ENCODE measurements around the gene WDFY4.
A peak's percentile ranks its signal among the peaks of the same experiment; 100 is the strongest.

The WDFY4 gene, protein sequence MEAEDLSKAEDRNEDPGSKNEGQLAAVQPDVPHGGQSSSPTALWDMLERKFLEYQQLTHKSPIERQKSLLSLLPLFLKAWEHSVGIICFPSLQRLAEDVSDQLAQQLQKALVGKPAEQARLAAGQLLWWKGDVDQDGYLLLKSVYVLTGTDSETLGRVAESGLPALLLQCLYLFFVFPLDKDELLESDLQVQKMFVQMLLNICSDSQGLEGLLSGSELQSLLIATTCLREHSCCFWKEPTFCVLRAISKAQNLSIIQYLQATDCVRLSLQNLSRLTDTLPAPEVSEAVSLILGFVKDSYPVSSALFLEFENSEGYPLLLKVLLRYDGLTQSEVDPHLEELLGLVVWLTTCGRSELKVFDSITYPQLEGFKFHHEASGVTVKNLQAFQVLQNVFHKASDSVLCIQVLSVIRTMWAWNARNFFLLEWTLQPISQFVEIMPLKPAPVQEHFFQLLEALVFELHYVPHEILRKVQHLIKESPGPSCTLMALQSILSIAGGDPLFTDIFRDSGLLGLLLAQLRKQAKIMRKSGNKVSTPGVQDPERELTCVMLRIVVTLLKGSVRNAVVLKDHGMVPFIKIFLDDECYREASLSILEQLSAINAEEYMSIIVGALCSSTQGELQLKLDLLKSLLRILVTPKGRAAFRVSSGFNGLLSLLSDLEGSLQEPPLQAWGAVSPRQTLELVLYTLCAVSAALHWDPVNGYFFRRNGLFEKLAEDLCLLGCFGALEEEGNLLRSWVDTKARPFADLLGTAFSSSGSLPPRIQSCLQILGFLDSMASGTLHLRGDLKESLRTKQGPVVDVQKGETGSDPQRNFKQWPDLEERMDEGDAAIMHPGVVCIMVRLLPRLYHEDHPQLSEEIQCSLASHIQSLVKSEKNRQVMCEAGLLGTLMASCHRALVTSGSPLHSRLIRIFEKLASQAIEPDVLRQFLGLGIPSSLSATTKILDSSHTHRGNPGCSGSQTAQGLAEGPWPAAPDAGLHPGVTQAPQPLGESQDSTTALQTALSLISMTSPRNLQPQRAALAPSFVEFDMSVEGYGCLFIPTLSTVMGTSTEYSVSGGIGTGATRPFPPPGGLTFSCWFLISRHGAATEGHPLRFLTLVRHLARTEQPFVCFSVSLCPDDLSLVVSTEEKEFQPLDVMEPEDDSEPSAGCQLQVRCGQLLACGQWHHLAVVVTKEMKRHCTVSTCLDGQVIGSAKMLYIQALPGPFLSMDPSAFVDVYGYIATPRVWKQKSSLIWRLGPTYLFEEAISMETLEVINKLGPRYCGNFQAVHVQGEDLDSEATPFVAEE (N-terminal part only)

DNA sequence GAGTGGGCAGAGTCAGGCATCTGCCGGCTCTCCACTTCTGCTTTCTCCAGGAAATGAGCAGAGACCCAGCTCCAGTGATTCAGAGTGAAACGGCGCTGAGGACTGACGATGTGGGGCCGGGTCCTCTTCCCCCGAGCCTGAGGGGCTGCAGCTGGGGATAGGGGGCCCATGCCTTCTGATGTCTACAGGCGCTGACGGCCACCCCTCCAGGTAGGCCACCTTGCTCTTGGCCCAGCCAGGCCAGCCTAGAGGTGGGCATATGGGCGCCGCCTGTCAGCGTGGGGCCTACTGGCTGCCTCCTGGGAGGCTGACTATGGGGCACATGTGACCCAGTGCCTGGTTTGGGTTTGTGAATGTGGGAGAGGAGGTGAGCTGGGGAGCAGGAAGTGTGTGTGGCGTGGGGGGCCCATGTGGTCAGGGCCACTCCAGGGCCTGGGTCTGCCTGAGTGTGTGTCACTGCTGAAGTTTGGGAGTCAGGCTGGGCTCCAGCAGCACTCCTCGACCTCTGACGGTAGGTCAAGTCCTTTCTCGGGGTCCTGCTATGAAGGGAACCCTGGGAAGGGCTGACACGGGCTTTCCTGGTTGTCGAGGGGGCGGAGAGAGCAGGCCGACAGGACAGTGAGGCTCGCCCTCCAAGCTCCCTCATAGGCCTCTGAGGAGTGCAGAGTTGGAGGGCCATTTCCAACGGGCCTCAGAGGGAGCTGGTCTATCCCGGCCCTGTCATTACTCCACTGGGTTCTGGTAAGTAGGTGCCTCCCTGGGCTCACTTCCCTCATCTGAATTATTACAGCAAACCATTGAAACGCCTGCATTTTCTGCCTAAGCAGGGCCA, at the start of gene WDFY4:
WDFY4 (plus strand) TSS at position 82 of the 832 bp plus-strand sequence. CDS start 24,860 bp downstream, outside the sequence.
- Histone ChIP-seq H3K27ac (ENCODE audit: low read depth in 2 of 2, low read length in 2 of 2) (peak within 1 kb of the TSS; percentile 56 to 77), H3K4me1 (ENCODE audit: control insufficient read depth in 2 of 2, insufficient read depth in 2 of 2, low read length in 2 of 2) (peaks cover 0 to 4% of the 10 kb centered on the region in 2 donors), H3K27me3 (ENCODE audit: control insufficient read depth in 2 of 2, insufficient read depth in 2 of 2, low read length in 2 of 2) (no peaks in the 10 kb centered on the region), H3K36me3 (ENCODE audit: control insufficient read depth in 2 of 2, insufficient read depth in 2 of 2, low read length in 2 of 2) (no peaks in the 10 kb centered on the region), H3K4me3 (ENCODE audit: low read length in 2 of 2) (peak within 1 kb of the TSS in 1 of 2 donors; percentile 27), H3K9ac (ENCODE audit: low read depth in 1 of 2, low read length in 2 of 2) (peak within 1 kb of the TSS; percentile 24 to 56), H3K9me3 (ENCODE audit: control insufficient read depth in 2 of 2, low read length in 2 of 2) (no peaks in the 10 kb centered on the region)

DNA sequence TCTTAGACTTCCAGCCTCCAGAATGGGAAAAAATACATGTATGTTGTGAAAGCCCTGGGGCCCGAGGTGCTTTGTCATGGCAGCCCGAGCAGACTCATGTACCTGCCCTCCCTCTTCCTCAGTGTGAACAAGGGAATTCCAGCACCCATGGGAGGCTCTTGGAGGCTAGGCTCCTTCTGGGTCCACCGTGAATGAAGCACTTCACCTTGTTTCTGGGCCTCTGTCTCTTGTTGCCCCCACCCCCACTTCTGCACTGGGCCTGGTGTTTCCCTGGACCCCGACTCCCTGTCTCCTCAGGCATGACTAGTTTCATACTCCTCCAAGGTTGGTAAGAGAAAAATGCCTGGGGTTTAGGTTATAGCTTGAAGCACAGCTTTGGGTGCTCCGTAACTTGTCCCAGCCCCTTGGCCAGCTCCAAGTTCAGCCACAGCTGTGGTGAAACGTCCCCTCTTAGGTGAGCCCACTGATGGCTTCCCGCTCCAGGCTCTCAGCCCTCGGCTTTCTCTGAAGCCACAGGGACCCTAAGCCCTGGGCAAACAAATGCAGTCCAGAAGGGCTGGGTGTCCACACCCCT, 49.6 kb upstream of the WDFY4 start:
- Histone ChIP-seq H3K27ac (ENCODE audit: low read depth in 2 of 2, low read length in 2 of 2) (no peak overlapping the region), H3K4me1 (ENCODE audit: control insufficient read depth in 2 of 2, insufficient read depth in 2 of 2, low read length in 2 of 2) (peaks cover 3 to 10% of the 10 kb centered on the region in 2 donors), H3K27me3 (ENCODE audit: control insufficient read depth in 2 of 2, insufficient read depth in 2 of 2, low read length in 2 of 2) (peaks cover 0 to 7% of the 10 kb centered on the region in 2 donors), H3K9ac (ENCODE audit: low read depth in 1 of 2, low read length in 2 of 2) (no peak overlapping the region), H3K36me3 (ENCODE audit: control insufficient read depth in 2 of 2, insufficient read depth in 2 of 2, low read length in 2 of 2) (no peaks in the 10 kb centered on the region), H3K4me3 (ENCODE audit: low read length in 2 of 2) (no peak overlapping the region), H3K9me3 (ENCODE audit: control insufficient read depth in 2 of 2, low read length in 2 of 2) (no peaks in the 10 kb centered on the region)

DNA sequence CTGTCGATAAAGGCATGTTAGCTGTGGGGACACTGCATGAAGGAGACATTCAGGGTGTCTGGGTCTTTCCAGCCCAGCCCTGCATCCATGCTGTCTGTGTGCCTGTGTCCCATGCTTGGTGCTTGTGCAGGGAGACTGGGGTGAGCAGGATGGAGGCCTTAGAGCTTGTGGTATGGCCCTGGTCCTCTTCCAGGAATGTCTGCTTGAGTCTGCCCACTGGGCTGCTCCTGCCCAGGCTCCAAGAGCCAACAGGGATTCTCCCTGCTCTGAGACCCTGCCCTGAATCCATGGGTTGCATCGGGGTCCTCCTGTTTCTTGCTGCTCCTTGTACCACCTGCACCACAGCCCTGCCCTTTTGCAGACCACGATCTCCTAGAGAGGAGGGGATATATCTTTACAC, 48.4 kb upstream of the WDFY4 start:
- Histone ChIP-seq H3K9ac (ENCODE audit: low read depth in 1 of 2, low read length in 2 of 2) (no peak overlapping the region), H3K4me3 (ENCODE audit: low read length in 2 of 2) (no peak overlapping the region), H3K27ac (ENCODE audit: low read depth in 2 of 2, low read length in 2 of 2) (no peak overlapping the region), H3K9me3 (ENCODE audit: control insufficient read depth in 2 of 2, low read length in 2 of 2) (peaks cover 0 to 4% of the 10 kb centered on the region in 2 donors), H3K4me1 (ENCODE audit: control insufficient read depth in 2 of 2, insufficient read depth in 2 of 2, low read length in 2 of 2) (peaks cover 3 to 10% of the 10 kb centered on the region in 2 donors), H3K27me3 (ENCODE audit: control insufficient read depth in 2 of 2, insufficient read depth in 2 of 2, low read length in 2 of 2) (peaks cover 0 to 7% of the 10 kb centered on the region in 2 donors), H3K36me3 (ENCODE audit: control insufficient read depth in 2 of 2, insufficient read depth in 2 of 2, low read length in 2 of 2) (no peaks in the 10 kb centered on the region)

DNA sequence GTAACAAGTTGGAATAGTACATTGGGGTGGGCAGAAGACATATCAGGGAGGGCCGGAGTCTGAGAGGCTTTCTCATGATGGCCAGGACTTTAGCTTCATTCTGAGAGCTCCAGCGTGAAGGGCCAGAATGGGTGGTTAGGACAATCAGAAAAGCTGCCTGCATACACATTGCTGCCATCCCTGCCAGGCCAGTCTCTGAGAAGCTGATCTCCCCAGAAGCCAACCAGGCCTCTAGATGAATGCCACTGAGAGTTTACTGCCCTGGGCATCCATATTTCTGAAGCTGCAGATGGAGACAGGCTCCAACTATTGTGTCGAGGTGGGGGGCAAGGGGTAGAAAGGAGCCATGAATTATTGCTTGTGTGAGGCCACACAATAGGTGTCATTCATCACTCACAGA, 47.8 kb upstream of the WDFY4 start:
- no peak overlapping the region for H3K9ac ChIP-seq (ENCODE audit: low read depth in 1 of 2, low read length in 2 of 2)
- H3K27ac ChIP-seq (ENCODE audit: low read depth in 2 of 2, low read length in 2 of 2), result no peak overlapping the region
- peaks cover 0 to 4% of the 10 kb centered on the region in 2 donors for H3K9me3 ChIP-seq (ENCODE audit: control insufficient read depth in 2 of 2, low read length in 2 of 2)
- peaks cover 3 to 10% of the 10 kb centered on the region in 2 donors for H3K4me1 ChIP-seq (ENCODE audit: control insufficient read depth in 2 of 2, insufficient read depth in 2 of 2, low read length in 2 of 2)
- H3K36me3 ChIP-seq (ENCODE audit: control insufficient read depth in 2 of 2, insufficient read depth in 2 of 2, low read length in 2 of 2), result no peaks in the 10 kb centered on the region
- peaks cover 0 to 7% of the 10 kb centered on the region in 2 donors for H3K27me3 ChIP-seq (ENCODE audit: control insufficient read depth in 2 of 2, insufficient read depth in 2 of 2, low read length in 2 of 2)
- no peak overlapping the region for H3K4me3 ChIP-seq (ENCODE audit: low read length in 2 of 2)

DNA sequence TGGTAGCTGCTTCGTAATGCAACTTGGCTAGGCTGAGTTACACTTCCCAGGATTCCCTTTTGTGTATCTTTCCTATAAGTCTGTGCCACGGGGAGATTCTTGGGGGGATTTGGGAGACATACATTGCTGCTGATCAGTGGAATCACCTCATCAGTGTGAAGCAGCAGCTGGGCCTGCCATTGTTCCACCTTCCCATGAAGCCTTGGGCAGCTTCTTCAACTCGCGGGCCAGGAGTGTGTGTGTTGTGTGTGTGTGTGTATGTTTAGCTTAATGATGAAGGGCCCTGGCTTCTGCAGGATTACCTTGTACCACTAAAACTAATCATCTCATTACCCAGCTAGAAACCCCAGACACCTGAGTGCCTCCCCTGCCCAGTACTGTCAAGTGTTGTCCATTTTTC, 46.5 kb upstream of the WDFY4 start:
- H3K9ac ChIP-seq (ENCODE audit: low read depth in 1 of 2, low read length in 2 of 2), result no peak overlapping the region
- no peak overlapping the region for H3K4me3 ChIP-seq (ENCODE audit: low read length in 2 of 2)
- H3K9me3 ChIP-seq (ENCODE audit: control insufficient read depth in 2 of 2, low read length in 2 of 2), result peaks cover 0 to 4% of the 10 kb centered on the region in 2 donors
- H3K4me1 ChIP-seq (ENCODE audit: control insufficient read depth in 2 of 2, insufficient read depth in 2 of 2, low read length in 2 of 2), result peaks cover 3 to 10% of the 10 kb centered on the region in 2 donors
- no peaks in the 10 kb centered on the region for H3K36me3 ChIP-seq (ENCODE audit: control insufficient read depth in 2 of 2, insufficient read depth in 2 of 2, low read length in 2 of 2)
- no peak overlapping the region for H3K27ac ChIP-seq (ENCODE audit: low read depth in 2 of 2, low read length in 2 of 2)
- H3K27me3 ChIP-seq (ENCODE audit: control insufficient read depth in 2 of 2, insufficient read depth in 2 of 2, low read length in 2 of 2), result peaks cover 0 to 7% of the 10 kb centered on the region in 2 donors

DNA sequence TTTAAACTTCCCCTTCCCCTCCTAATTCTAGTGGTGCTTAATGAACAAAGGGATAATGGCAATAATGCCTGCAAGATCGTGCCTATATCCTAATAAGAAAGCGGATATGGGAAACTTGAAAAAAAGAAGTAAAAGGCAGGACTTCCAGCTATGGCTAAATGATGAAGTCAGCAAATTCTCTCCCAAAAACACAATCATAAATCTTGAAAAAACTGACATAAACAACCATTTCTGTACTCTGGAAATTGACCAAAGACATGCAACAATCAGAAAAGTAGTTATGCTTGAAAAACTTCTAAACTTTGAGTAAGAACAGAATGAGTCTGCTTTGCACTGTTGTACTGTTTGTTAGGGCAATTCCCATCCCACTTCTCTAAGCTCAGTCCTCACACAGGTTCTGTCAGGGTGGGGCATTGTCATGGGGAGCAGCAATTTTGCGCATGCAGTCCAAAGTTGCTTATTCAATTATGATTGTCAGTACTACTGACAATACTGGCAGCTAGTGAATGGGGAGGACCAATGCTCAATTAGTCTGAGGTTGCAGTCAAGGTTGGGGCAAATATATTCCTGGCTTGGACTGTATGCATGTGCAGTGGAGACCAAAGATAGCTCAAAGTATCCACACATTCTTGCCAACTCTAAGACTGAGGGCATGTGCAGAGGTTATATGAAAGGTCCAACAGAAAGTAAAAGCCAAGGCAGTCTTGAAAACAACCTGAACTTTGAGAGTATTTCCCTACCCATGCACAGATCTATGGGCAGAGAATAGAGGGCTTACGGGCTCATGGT, 45.7 kb upstream of the WDFY4 start:
- Histone ChIP-seq H3K27ac (ENCODE audit: low read depth in 2 of 2, low read length in 2 of 2) (no peak overlapping the region), H3K36me3 (ENCODE audit: control insufficient read depth in 2 of 2, insufficient read depth in 2 of 2, low read length in 2 of 2) (no peaks in the 10 kb centered on the region), H3K27me3 (ENCODE audit: control insufficient read depth in 2 of 2, insufficient read depth in 2 of 2, low read length in 2 of 2) (peaks cover 0 to 7% of the 10 kb centered on the region in 2 donors), H3K9me3 (ENCODE audit: control insufficient read depth in 2 of 2, low read length in 2 of 2) (peaks cover 0 to 4% of the 10 kb centered on the region in 2 donors), H3K4me3 (ENCODE audit: low read length in 2 of 2) (no peak overlapping the region), H3K4me1 (ENCODE audit: control insufficient read depth in 2 of 2, insufficient read depth in 2 of 2, low read length in 2 of 2) (peaks cover 0 to 6% of the 10 kb centered on the region in 2 donors), H3K9ac (ENCODE audit: low read depth in 1 of 2, low read length in 2 of 2) (no peak overlapping the region)

DNA sequence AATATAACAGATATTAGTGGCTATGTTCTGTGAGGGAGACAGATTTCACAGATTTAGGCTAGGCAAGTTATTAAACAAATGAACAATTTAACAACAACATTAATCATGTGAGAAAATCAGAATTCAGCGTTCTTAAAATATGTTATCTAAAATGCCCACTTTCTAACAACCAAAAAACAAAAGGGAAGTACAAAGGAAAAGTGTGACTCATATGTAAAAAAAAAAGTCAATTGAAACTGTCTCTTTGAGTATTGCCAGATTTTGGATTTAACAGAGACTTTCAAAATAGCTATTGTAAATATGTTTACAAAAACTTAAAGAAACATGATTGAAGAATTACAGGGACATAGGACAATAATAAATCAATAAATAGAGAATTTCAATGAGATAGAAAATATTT, 45.0 kb upstream of the WDFY4 start:
- peaks cover 0 to 2% of the 10 kb centered on the region in 2 donors for H3K4me1 ChIP-seq (ENCODE audit: control insufficient read depth in 2 of 2, insufficient read depth in 2 of 2, low read length in 2 of 2)
- H3K27ac ChIP-seq (ENCODE audit: low read depth in 2 of 2, low read length in 2 of 2), result no peak overlapping the region
- peaks cover 0 to 7% of the 10 kb centered on the region in 2 donors for H3K27me3 ChIP-seq (ENCODE audit: control insufficient read depth in 2 of 2, insufficient read depth in 2 of 2, low read length in 2 of 2)
- no peak overlapping the region for H3K4me3 ChIP-seq (ENCODE audit: low read length in 2 of 2)
- no peaks in the 10 kb centered on the region for H3K36me3 ChIP-seq (ENCODE audit: control insufficient read depth in 2 of 2, insufficient read depth in 2 of 2, low read length in 2 of 2)
- peaks cover 0 to 4% of the 10 kb centered on the region in 2 donors for H3K9me3 ChIP-seq (ENCODE audit: control insufficient read depth in 2 of 2, low read length in 2 of 2)
- no peak overlapping the region for H3K9ac ChIP-seq (ENCODE audit: low read depth in 1 of 2, low read length in 2 of 2)

DNA sequence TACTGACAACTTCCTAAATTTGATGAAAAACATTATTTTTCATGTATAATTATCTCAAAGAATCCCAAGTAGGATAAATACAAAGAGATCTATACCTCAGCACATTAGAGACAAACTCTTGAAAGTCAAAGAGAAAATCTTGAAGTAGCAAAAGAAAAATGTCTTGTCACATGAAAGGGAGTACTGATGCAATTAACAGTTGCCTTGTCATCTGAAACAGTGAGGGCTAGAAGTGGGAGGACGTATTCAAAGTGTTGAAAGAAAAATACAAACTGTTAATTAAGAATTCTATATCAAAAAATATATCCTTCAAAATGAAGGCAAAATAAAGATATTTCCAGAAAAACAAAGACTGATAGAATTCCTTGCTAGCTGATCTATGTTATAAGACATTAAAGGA, 44.3 kb upstream of the WDFY4 start:
- no peak overlapping the region for H3K4me3 ChIP-seq (ENCODE audit: low read length in 2 of 2)
- H3K4me1 ChIP-seq (ENCODE audit: control insufficient read depth in 2 of 2, insufficient read depth in 2 of 2, low read length in 2 of 2), result no peaks in the 10 kb centered on the region
- peaks cover 0 to 7% of the 10 kb centered on the region in 2 donors for H3K27me3 ChIP-seq (ENCODE audit: control insufficient read depth in 2 of 2, insufficient read depth in 2 of 2, low read length in 2 of 2)
- no peak overlapping the region for H3K27ac ChIP-seq (ENCODE audit: low read depth in 2 of 2, low read length in 2 of 2)
- peaks cover 0 to 4% of the 10 kb centered on the region in 2 donors for H3K9me3 ChIP-seq (ENCODE audit: control insufficient read depth in 2 of 2, low read length in 2 of 2)
- H3K9ac ChIP-seq (ENCODE audit: low read depth in 1 of 2, low read length in 2 of 2), result no peak overlapping the region
- H3K36me3 ChIP-seq (ENCODE audit: control insufficient read depth in 2 of 2, insufficient read depth in 2 of 2, low read length in 2 of 2), result no peaks in the 10 kb centered on the region
